Left ventricle myocardium inferior (tissue), 1 donor: ENCODE data around the gene KCND2. TPM values are rescaled to one million over a fixed set of nuclear protein-coding genes. Genes with fewer than 3 reads are reported as not detected.
"Not testable (repeated sequence)": the region's sequence is repeated elsewhere in the genome, so short reads cannot be mapped to it uniquely, and the experiment has no call there.

Source experiments
- DNase-seq: peaks from one replicate; pipeline ENCODE4 v3.0.0-alpha.2; 2020
- H3K27ac ChIP-seq: fragments of 200-600 bp; replicated peaks from 2 replicates; pipeline ENCODE4 v1.8.0; 2021
- H3K27me3 ChIP-seq: fragments of 200-600 bp; 2 replicates; pipeline ENCODE4 v1.8.0; 2021; ENCODE audit warnings: low read depth
- H3K36me3 ChIP-seq: fragments of 200-600 bp; 2 replicates; pipeline ENCODE4 v1.8.0; 2021
- H3K4me1 ChIP-seq: fragments of 200-600 bp; 2 replicates; pipeline ENCODE4 v1.8.0; 2021
- H3K4me3 ChIP-seq: fragments of 200-600 bp; 2 replicates; pipeline ENCODE4 v1.8.0; 2021; ENCODE audit warnings: mild to moderate bottlenecking, moderate library complexity
- H3K9me3 ChIP-seq: fragments of 200-600 bp; replicated peaks from 2 replicates; pipeline ENCODE4 v1.8.0; 2021
- intact Hi-C: fragments of 100-400 bp; cut with micrococcal nuclease; formaldehyde crosslinking; loops from one replicate; pipeline ENCODE4 v1.11.0; 2022
- long read RNA-seq: library from polyadenylated mRNA; unstranded; transcript quantifications from one replicate; pipeline ENCODE4 v2.0.0, GENCODE V29; 2021
- total RNA-seq: library from RNA; stranded (reverse); fragmentation: NEBNext Ultra II Directional; extraction: Animal tissue kit (Norgen Biotek cat#: 25700); gene quantifications from one replicate; pipeline ENCODE4 v1.2.1, GENCODE V29; 2021
- TF ChIP-seq, protein P1 (sequence below): fragments of 200-600 bp; IDR thresholded peaks from 2 replicates; pipeline ENCODE4 v1.8.0; 2021; ENCODE audit warnings: antibody characterized with exemption, mild to moderate bottlenecking, borderline replicate concordance
- donor health status: DM: no; HTN: yes; CAD: no; lungs with severe emphysema.

The KCND2 gene
- not detected for total RNA-seq
- long read RNA-seq, result 0 reads

DNA sequence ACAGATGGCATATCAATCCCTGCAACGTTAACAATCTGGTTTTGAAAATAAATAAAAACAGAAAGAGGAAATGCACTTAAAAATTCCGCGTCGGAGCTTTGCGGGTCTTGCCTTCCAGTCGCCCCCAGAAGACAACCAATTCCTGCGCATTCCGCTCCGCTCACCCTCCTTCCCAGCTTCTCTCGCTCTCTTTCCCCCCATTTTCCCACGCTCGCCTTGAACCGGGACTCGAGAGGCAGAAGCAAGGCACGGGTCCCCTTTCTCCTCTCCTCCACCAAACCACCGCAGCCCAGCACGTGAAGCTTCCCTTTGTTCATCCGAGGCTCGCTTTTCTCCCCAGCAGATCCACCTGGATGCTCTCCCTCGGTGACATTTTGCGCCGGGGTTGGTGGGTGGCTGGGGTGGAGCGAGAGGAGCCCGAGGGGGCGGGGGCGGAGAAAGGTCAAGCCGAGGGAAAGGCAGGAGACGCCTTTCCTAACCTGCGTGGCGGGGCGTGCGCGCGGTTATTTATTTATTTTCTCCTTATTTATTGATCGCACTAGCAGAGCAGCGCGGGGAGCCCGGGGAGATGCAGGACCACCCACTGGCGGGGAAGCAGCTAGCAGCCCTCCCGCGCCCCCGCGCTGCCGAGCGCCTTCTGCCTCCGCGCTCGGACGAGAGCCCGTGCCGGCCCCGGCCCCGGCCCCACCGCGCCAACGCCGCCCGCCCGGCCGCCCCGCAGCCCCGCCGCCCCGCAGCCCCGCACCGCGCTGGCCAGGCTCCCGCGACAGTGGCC is at the start of gene KCND2:
Gene KCND2, plus strand, starts transcription at position 475 of the 775 bp plus-strand sequence.
- H3K9me3 ChIP-seq, result no peaks in the 10 kb centered on the region
- H3K27ac ChIP-seq, result no peak within 1 kb of the TSS
- peaks cover 12% of the 10 kb centered on the region for H3K4me1 ChIP-seq
- intact Hi-C loops, result loop anchor here (5.0 kb wide), 1 partner anchor 336 kb away; no protein-coding TSS in a partner anchor
- peak; percentile 13 for DNase-seq
- peak within 1 kb of the TSS; percentile 62 for H3K4me3 ChIP-seq
- TF ChIP-seq, protein P1, sequence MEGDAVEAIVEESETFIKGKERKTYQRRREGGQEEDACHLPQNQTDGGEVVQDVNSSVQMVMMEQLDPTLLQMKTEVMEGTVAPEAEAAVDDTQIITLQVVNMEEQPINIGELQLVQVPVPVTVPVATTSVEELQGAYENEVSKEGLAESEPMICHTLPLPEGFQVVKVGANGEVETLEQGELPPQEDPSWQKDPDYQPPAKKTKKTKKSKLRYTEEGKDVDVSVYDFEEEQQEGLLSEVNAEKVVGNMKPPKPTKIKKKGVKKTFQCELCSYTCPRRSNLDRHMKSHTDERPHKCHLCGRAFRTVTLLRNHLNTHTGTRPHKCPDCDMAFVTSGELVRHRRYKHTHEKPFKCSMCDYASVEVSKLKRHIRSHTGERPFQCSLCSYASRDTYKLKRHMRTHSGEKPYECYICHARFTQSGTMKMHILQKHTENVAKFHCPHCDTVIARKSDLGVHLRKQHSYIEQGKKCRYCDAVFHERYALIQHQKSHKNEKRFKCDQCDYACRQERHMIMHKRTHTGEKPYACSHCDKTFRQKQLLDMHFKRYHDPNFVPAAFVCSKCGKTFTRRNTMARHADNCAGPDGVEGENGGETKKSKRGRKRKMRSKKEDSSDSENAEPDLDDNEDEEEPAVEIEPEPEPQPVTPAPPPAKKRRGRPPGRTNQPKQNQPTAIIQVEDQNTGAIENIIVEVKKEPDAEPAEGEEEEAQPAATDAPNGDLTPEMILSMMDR, result no peak
- H3K36me3 ChIP-seq, result no peaks in the 10 kb centered on the region
- peaks cover 55% of the 10 kb centered on the region for H3K27me3 ChIP-seq

DNA sequence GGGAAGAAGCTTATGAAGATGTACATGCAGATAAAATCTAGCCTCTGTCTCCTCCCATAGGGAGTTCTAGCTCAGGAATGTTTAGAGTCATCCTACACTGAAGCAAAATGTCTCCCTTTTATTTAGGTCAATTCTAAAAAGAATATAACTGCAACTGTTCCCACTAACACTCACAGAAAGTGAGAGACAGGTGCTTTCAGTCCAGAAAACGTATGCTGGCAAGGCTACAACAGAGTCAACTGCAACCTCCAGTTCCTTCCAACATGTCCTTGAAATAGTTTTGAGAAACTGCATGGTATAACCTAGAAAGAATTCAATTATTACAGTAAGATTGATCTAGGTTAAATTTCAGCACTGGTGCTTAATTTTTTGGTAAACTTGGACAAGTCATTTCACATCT is 46.8 kb upstream of the KCND2 start:
- Histone ChIP-seq H3K4me3 (no peak overlapping the region), H3K36me3 (no peaks in the 10 kb centered on the region), H3K4me1 (no peaks in the 10 kb centered on the region), H3K27me3 (no peaks in the 10 kb centered on the region), H3K27ac (no peak overlapping the region), H3K9me3 (no peaks in the 10 kb centered on the region)
- no peak for DNase-seq
- TF ChIP-seq, protein P1, result no peak
- intact Hi-C loops, result no loop called here

DNA sequence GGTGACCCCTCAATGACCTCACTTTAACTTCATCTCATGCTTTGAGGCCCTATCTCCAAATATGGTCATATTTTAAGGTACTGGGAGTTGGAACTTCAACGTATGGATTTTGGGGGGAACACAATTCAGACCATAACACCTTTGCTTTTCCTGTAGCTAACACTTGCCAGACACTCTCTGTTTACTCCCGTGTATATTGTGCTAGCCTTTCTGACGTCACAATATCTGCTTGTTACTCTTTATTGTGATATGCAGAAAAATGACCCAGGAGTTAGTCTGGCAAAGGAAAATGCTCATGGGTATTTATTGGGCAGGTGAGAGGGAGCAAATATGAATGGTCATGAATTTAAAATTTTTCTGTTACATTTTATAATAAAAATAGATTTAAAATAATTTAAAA is 45.7 kb upstream of the KCND2 start:
- Histone ChIP-seq H3K9me3 (no peaks in the 10 kb centered on the region), H3K36me3 (no peaks in the 10 kb centered on the region), H3K27ac (no peak overlapping the region), H3K27me3 (no peaks in the 10 kb centered on the region), H3K4me3 (no peak overlapping the region), H3K4me1 (no peaks in the 10 kb centered on the region)
- TF ChIP-seq, protein P1, result no peak
- intact Hi-C loops, result no loop called here
- no peak for DNase-seq

DNA sequence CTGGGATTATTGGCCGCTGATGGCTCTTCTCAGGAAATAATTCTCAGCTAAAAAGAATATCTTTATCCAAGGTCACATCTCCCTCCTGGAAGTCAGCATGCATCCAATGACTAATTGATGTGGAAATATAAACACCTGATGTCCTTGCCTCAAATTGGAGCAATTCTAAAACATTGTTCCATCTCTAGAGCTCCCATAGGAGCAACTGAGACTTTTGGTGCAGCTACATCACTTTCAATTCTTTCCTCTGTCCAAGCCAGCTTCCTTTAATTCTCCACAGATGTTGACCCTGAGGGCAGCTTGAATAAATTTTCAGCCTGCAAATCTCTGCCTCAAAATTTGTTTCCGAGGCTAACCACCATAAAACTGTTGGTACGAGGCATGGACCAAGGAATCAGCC is 43.9 kb upstream of the KCND2 start:
- no peak overlapping the region for H3K27ac ChIP-seq
- intact Hi-C loops, result no loop called here
- no peaks in the 10 kb centered on the region for H3K4me1 ChIP-seq
- no peaks in the 10 kb centered on the region for H3K27me3 ChIP-seq
- TF ChIP-seq, protein P1, result no peak
- no peaks in the 10 kb centered on the region for H3K9me3 ChIP-seq
- no peak overlapping the region for H3K4me3 ChIP-seq
- no peak for DNase-seq
- no peaks in the 10 kb centered on the region for H3K36me3 ChIP-seq

DNA sequence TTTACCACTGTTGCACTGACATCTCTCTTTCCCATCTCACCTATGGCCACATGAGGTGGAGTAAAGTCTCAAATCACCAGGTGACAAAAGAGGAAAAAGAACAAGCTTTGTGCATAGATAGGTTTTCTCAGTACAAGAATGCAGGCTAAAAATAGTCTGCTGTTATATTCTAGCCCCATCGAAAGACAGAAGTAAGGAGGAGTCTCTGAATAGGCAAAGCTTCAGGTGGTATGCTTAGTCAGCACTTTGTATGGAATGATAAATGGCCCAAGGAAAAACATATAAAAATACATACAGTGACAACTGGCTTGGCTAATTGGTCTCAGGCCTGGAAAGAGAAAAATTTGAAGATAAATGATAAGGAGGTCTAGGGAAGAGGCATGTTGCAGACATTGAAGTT is 39.6 kb upstream of the KCND2 start:
- no peaks in the 10 kb centered on the region for H3K36me3 ChIP-seq
- no peaks in the 10 kb centered on the region for H3K27me3 ChIP-seq
- TF ChIP-seq, protein P1, result no peak
- no peaks in the 10 kb centered on the region for H3K4me1 ChIP-seq
- no peak overlapping the region for H3K27ac ChIP-seq
- intact Hi-C loops, result no loop called here
- no peak overlapping the region for H3K4me3 ChIP-seq
- peaks cover 5% of the 10 kb centered on the region for H3K9me3 ChIP-seq
- DNase-seq, result no peak

DNA sequence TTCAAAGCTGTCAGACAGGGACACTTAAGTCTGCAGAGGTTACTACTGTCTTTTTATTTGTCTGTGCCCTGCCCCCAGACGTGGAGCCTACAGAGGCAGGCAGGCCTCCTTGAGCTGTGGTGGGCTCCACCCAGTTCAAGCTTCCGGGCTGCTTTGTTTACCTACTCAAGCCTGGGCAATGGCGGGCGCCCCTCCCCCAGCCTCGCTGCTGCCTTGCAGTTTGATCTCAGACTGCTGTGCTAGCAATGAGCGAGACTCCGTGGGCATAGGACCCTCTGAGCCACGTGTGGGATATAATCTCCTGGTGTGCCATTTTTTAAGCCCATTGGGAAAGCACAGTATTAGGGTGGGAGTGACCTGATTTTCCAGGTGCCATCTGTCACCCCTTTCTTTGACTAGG is 32.6 kb upstream of the KCND2 start:
- H3K4me3 ChIP-seq, H3K36me3 ChIP-seq, H3K27me3 ChIP-seq, H3K9me3 ChIP-seq, intact Hi-C loops, H3K4me1 ChIP-seq, DNase-seq, H3K27ac ChIP-seq: not testable (repeated sequence)
